GM21786 (cell line): ENCODE data around the gene CFAP65.

ENCODE experiments used
- ATAC-seq: cut with Tn5 transposase; IDR thresholded peaks from one replicate; pipeline ENCODE4 v1.9.1; 2021; ENCODE audit not compliant: unreplicated experiment

Gene CFAP65

DNA sequence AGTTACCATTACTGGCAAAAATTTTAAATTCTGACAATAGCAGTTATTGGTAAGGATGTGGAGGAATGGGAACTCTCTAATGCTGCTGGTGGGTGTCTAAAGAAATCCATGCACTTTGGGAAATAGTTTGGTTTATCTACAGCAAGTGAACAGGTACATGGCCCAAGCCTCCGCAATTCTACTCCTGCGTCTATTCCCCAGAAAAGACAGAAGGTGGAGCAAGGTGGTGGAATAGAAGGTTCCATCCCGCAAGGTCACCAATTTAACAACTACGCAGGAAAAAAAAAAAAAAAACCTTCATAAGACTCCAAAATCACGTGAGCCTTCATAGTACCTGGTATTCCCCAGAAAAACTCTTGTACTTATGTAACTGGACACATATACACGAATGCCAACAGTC, 6.5 kb downstream of the CFAP65 start:
- no peak for ATAC-seq

DNA sequence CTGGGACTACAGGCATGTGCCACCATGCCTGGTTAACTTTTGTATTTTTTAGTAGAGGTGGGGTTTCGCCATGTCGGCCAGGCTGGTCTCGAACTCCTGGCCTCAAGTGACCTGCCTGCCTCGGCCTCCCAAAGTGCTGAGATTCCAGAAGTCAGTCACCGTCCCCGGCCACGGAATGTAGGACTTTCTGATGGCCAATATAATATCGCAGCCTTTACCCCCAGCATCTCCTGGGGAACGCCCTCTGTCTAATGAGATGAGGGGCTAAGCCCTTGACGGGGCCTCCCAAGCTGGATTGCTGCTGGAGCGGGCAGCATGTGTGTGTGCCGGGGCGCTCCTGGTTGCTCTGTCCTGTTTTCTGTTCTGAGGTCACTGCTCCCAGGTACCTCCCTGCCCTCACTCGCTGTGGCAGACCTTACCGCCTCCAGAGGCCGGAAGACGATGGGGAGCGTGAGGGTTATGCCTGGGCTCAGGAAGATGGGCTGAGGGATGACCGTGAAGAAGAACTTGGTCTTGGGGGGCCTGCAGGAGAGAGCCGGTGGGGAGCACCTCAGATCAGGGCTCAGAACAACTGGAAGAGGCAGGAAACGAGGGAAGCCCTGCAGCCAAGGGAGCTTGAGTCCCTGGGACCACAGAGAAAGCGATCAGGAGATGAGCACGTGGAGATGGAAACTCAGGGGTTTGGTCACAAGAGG, 9.1 kb downstream of the CFAP65 start:
- ATAC-seq = no peak

DNA sequence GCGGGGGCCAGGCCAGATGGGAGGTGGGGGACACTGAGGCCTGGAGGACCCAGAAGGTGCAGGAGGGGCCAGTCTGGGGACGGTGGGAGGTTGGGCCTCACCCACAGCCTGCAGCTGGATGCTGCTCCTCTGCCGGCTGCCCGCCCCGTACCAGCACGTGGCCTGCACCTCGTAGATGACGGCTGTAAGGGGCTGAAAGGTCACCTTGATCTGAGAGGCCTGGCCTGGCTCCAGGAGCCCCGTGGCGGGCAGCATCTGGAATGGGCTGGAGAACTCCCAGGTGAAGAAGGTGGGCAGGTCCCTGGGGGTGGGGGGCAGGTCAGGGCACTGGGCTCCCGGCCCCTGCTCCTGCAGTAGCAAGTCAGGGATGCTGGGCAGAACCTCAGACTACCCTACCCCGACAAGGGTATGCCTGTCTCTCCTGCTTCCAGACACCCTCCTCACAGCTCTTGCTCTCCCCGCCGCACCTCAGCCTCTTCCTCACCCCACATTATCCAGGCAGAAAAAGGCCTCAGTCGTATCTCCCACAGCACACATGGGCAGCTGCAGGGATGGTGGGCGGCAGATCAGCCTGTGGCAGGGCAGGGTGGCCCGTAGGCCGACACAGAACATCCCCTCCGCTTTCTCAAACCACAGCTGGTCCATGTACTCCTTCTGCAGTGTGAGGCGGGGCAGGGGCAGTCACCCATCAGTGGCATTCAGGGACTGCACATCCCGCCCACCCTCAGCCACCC, 10.1 kb downstream of the CFAP65 start:
- ATAC-seq = no peak

DNA sequence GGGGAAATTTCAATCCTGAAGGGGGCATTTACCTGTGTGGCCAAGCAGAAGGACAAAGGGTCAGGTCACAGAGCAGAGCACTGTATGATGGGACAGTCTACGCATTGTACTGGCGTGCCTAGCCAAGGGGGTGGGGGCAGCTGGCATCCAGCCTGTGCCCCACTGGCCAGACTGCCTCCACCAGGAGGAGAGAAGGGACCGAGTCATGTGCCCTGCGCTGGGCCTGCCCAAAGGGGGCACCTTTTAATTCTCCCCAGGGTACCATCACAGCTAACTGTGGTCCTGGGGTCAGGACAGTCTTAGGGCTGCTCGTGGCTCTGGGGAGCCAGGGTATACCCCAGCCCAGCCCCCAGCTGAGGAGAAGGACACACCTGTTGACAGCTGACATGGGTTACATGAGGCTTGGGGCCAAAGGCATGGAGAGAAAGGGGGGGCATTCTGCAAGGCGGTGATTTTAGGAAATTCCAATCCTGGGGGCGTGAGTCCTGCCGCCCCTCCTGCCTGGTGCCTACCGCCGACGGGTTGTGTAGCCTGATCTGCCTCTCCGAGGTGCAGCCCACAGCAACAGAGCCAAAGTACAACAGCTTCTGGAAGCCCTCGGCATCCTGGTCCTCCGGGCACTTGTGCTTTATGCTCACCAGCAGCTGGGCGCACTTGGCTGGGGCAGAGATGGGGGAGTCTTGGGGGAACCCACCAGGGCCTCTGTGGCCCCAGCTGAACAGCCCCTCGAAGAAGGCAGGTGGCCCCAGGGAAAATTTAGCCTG, 11.0 kb downstream of the CFAP65 start:
- no peak for ATAC-seq

DNA sequence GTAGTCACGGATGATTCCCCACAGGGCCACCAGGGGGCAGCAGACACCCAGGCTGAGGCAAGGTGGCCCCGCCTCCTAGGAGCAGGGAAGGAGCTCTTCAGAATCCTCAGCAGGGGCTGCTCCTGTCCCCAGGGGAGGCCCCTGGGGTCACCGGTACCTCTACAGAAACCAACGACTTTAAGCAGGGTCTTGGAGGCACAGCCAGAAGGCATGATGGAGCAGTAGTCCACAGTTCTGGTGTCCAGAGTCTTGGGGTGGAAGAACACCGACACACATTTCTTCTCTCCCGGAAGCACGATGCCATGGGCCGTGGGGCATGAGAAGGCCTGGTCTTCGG, 11.5 kb downstream of the CFAP65 start:
- peak; percentile 69 for ATAC-seq

DNA sequence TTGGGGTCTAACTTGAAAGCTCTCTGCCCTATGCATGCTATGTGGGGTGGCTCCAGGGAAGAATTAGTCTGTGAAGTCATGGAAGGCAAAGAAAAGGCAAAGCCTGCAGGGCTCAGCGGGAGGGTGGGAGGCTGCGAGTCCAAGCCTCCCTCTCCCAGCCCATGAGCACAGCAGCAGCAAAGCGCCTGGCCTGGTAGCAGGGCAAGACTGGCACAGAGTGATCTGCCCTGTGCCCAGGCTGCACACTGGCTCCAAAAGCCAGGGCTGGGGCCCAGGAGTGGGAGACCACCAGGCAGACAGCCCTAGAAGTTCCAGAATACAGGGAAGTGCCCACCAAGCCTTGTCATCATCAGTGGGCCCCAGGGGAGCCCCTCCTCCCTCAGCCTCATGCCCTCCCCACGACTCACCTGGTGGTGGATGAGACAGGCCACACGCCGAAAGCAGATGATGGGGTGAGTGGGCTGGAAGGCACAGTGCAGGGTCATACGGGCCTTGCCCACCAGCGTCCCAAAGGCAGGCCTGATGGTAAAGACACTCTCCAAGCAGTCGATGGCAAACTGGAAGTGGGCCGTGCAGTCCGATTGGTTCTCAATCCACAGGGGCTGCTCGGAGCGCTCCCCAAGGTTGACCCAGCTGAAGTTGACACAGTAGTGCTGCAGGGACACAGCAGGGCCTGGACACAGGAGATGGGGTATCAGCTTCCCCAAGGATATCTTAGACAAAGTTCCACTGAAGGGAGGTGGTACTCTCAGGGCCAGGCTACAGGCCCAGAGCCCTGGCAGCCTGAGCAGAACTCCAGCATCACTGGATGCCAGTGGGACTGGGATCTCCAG, 12.1 kb downstream of the CFAP65 start:
- no peak for ATAC-seq

DNA sequence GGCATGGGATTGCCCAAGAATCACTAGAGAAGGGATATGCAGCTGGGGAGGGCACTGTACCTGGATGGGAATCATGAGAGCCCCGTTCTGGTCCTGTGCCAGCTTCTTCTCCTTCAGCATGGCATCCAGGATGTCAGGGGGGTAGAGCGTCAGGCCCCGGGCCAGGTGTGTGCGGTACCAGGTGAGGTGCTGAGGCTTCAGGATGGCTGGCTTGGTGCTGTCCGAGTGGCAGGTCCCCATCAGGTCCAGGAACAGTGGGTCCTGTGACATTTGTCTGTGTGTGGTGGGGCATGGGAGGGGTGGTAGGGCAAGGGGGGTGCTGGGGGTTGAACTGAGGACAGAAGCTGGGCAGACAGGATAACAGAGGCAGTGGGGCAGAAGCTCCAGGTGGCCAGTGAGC, 13.2 kb downstream of the CFAP65 start:
- ATAC-seq = no peak

DNA sequence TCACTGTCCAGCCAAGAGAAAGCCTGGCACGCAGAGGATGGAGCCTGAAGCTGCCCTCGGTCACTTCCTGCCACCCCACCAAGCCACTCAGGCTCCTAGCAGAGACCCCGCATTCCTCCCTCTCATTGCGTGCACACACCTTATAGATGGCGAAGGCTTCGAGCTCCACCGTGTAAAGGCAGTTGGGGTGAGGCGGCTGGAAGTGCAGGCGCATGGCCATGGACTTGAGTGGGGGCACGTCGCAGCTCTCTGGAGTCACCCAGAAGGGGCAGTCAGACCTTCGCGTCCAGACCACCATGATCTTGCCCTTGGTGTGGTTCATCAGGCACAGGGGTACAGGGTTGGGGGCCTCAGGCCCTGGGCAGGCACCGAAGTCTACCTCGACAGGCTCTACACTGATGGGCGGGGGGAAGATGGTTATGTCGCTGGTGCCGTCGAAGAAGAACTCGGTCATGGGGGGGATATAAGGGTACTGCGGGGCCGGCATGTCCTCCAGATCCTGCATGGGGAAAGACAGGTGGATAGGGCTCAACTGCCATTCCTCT, 13.7 kb downstream of the CFAP65 start:
- ATAC-seq = no peak

DNA sequence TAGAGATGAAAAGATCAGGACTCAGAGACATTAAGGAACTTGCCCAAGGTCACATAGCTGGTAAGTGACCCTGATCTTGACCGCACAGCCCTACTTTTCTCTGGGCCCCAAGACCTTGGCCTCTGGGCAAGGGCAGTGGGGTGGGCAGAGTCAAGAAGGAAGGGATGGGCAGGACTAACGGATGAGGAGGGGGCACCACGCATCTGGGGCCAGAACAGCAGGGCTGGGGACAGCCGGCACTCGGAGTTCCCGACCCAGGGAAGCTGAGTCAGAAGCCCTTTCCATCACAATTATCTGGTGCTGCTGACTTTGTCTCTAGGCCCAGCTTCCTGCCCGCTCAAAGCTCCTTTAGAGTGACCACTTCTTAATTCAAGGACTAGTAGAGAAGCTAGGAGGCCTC, 14.4 kb downstream of the CFAP65 start:
- ATAC-seq = no peak

DNA sequence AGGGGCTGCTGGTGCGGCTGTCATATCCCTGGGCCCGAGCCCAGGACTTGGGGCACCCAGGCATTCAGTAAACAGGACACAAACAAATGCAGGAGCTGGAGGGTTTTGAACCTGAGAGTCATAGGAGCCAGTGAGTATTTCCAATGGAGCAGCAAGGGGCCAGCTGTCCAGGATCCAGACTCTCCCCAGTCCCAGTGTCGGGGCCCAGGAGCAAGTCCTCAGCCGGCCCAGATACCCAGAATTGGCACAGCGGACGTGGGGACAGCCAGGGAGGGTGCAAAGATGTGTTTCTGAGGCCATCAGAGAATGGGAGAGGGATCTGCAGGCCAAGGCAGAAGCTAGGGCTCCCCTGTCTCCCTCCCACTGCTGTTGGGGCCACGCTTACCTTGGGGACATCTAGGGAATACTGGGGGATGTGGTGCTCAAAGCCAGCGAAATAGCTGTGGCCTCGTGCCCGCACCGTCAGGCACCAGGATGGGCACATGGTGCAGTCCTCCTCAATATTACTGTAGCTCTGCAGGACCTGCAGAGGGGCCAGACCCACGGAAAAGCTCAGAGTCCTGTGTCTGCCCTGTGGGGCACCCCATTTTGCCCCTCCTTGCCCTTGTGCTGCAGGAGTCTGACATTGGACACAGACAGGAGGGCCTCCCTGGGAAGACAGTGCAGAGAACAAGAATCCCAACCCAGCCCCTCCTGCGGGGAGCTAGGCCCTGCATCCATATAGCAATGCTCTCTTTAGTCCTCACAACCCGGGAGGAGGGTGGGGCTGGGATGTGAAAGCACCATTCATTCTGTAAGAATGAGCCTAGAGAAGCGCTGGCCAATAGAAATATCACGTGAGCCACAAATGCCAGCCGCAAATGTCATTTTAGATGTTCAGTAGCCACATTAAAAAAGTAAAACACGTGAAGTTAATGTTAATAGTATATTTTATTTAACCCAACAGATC, 15.4 kb downstream of the CFAP65 start:
- no peak for ATAC-seq

DNA sequence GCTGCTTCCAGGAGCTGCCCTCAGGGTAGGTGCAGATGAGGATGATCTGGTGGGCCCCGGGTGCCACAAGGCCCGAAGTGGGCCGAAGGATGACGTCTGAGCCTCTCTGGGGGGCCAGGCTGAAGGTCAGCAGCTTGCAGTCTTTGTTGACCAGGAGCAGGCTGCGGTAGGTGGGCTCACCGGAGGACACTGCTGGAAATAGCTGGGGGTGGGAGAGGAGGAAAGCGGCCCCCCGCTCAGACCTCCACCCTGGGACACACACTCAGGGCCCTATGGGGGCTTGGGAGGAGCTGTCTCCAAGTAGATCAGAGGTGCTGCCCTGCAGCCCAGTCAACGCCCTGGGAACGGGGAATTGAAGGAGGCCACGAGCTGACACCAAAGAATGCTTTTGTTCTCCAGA, 17.3 kb downstream of the CFAP65 start:
- ATAC-seq = no peak

DNA sequence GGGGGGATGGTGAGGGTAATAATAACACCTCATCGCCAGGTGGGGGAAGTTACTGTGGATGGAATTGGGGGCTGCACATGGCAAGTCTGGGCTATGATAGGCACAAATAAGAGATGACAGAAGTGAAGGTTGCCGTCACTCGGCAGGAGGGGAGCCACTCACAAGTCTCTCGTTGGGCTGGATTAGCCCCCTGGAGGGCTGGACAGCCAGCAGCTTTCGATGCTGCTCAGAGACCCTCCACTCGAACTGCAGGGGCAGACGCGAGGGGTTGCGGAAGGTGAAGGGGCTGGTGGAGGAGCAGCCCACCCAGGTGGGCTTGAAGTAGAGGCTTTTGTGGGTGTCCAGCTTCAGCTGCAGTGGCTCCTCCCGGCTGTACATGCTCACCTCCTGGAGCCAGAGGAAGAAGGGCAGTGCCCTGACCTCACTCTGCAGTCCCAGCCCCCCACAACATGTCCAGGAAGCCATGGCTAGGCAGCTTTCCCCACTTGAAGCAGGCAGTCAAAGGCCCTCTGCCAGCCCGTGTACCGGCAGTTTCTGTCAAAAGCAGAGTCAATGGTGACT, 18.2 kb downstream of the CFAP65 start:
- no peak for ATAC-seq

DNA sequence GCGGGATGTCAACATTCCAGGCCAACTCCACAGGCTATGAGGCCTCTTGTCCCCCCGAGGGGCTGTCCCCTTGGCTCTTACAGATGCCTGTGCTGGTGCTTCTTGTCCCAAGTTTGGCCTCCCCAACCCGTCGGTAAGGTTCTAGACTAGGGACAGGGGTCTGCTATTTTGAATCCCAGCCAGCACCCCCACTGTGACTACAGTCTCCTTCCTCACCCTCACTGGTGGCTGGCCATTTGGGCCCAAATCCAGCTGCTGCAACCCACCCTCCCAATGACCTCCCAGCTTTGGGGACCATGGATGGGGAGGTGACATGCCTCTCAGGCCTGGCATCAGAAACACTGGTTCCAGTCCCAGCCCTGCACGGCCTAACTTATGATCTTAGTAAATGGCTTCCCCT, 18.7 kb downstream of the CFAP65 start:
- ATAC-seq = no peak

DNA sequence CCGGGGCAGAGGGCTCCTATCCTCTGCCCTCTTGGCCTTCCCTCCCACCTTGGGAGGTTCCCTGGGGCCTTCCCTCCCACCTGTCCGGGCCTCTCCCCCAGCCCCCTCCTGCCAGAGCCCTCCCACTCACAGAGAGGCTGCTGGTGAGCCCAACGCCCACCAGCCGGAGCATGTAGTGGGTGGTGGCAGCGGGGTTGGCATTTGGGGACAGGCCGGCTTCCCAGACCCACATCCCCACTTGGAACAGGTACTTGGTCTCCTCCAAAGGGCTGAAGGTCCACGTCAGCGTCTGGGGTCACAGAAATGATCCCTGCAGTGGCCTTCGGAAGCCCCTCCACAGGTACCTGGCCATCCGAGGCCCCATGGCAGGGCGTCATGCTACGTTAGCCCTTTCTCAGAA, 19.3 kb downstream of the CFAP65 start:
- no peak for ATAC-seq

DNA sequence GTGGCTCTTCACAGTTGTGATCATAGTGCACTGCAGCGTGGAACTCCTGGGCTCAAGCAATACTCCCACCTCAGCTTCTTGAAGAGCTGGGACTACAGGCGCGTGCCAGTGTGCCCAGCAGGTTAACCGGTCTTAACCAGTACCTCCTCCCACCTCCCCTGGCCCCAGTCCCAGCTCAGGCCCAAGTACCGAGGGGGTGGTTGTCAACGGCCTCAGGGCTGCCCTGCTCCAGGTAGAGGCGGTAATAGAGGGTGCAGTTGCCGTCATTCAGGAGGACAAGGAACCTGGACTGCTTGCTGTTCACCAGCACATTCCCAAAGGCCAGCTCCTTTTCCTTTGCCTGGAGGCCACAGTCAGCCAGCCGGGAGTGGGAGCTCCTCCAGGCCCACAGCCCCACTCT, 19.7 kb downstream of the CFAP65 start:
- ATAC-seq = no peak

DNA sequence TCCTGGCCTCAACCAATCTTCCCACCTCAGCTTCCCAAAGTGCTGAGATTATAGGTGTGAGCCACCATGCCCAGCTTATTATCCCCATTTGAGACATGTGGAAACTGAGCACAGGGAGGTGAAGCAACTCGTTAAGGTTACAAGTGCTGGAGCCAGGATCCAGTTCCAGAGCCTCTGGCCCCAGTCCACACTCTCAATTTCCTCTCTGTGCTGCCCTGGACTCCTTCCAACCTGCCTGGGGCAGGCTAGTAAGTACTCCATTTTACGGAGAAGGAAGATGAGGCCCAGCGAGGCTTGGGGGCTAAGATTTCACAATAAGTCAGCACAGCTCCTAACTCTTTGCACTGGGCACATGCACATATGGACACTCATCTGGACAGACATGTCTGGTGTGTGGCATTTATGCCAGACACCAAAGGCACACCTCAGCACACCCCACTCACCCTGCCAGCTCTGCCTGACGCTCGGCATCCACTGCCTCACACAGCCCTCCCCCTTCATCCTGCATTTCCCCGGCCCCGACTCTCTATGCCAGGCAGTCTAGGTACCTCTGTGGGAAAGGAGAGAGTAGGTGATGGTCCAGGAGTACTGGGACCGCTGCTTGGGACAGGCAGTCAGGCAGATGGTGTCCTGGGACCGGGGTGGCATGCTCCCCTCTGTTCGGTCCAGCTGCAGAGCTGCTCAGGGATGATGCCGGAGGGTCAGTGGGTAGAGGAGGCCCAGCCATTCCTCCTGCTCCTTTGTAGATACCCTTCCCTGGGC, 20.5 kb downstream of the CFAP65 start:
- no peak for ATAC-seq

DNA sequence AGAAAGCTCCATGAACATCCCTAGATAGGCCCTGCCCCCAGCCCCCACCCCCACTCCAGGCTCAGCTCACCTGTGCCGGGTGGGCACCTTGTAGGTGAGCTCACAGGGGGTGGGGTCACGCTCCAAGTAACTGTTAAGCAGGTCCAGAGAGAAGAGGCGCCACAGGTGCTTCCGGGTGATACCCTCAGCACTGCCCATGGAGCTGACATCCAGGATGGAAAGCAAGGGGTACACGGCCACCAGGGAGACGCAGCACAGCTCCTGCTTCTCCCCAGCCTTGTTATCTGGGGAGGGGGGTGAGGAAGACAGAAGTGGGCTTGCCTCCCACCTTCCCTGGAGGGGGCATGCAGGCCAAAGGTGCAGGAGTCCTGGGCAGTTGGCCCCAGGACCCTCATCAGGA, 21.9 kb downstream of the CFAP65 start:
- no peak for ATAC-seq

DNA sequence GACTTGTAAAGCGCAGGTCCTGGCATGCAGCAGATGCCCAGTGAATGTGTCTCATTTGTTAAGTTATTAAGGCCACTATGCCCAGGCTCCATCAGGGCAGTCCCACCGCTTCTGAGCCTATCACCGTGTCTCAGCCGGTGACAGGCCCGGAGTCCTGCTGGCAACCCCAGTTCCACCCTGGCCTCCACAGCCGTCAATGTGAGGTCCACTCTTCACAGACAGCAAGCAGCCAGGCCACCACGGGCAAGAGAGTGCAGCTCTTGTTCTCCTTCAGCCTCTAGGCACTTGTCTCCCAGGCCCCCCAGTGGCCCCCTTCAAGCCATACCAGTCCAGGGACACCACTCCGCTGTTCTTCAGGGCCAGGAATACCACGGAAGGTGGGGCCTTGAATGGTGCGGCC, 22.6 kb downstream of the CFAP65 start:
- no peak for ATAC-seq

DNA sequence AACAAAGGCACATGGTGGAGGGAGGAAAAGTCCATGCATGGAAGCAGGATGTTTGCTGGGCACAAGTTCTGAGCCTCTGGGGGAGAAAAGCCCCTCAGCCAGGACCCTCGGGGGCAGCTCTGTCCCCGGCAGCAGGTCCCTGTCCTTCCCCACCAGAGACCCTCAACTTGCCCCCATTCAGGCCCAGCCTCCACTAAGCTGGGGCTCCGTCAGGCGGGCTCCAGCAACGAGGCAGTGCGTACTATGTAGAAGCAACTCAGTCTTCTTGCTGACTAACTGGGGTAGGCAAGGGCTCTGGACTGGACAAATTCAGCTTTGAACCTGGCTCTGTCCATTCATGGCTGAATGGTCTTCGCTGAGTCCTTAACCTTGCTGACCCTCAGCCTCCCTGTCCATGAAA, 23.0 kb downstream of the CFAP65 start:
- no peak for ATAC-seq
